Measurements from ENCODE around the gene ITGA2B. TPM values are rescaled to one million over a fixed set of nuclear protein-coding genes. Genes with fewer than 3 reads are reported as not detected.

The ITGA2B gene
- total and polyA plus RNA-seq, 10 of the 15 experiments (the other 5 are each of a cell fraction or from before 2014, with no cell fraction given) = 0.04 to 0.51 (median 0.21) TPM; not detected in 1

GRCh38 chr17:44348234-44348987 is 41.0 kb downstream of the ITGA2B start (continued):
- TF ChIP-seq PRDM15 (CRISPR knock-in tag; IDR thresholded peaks at IDR 0.05) (no peak), SMARCA5 (IDR thresholded peaks at IDR 0.05) (peak; percentile 41; the same call in 1 of the 2 replicates), MTA2 (IDR thresholded peaks at IDR 0.05; ENCODE audit: low read depth) (peak; percentile 75), IKZF1 (conservative IDR thresholded peaks at IDR 0.05) (peak; percentile 97), CREB1 (IDR thresholded peaks at IDR 0.05; ENCODE audit: low read depth) (peak; percentile 47)

Data from GM12878 (cell line).